Left lung (tissue), 10 donors: ENCODE results near the gene PARP8. TPM values are rescaled to one million over a fixed set of nuclear protein-coding genes. Genes with fewer than 3 reads are reported as not detected.

ENCODE experiments used
- ATAC-seq: fragments of 200-7000 bp; cut with Tn5 transposase; one replicate; pipeline ENCODE4 v1.9.1; 2020; ENCODE audit warnings: moderate library complexity
- DNase-seq, 4 donors: peaks; one replicate each; pipeline ENCODE4 v3.0.0-alpha.2; 2013 to 2020
- H3K27ac ChIP-seq, 2 donors: fragments of 200-600 bp; sonication (generic) in 1 of 2; one replicate each; pipeline versions ENCODE4 v1.5.0 to v1.8.0; 2020 to 2021
- H3K27me3 ChIP-seq, 2 donors: fragments of 200-600 bp; sonication (generic) in 1 of 2; one replicate each; pipeline versions ENCODE4 v1.5.0 to v1.8.0; 2020 to 2021
- H3K36me3 ChIP-seq, 2 donors: fragments of 200-600 bp; sonication (generic) in 1 of 2; one replicate each; pipeline versions ENCODE4 v1.5.0 to v1.8.0; 2020 to 2021
- H3K4me1 ChIP-seq, 2 donors: fragments of 200-600 bp; one replicate each; pipeline ENCODE4 v1.8.0; 2021
- H3K4me3 ChIP-seq, 2 donors: fragments of 200-600 bp; sonication (generic) in 1 of 2; one replicate each; pipeline versions ENCODE4 v1.5.0 to v1.8.0; 2020 to 2021; ENCODE audit warnings: mild to moderate bottlenecking in 1 of 2
- H3K9me3 ChIP-seq, 2 donors: fragments of 200-600 bp; sonication (generic) in 1 of 2; one replicate each; pipeline versions ENCODE4 v1.5.0 to v1.8.0; 2020 to 2021
- intact Hi-C, 2 donors: fragments of 100-400 bp; cut with DNase I; formaldehyde crosslinking; loops; one replicate each; pipeline versions ENCODE4 v1.11.2 to v1.14.2; 2022
- polyA plus RNA-seq, 6 donors: library from polyadenylated mRNA; unstranded; fragments of 120-200 nt; gene quantifications; one replicate each; pipeline ENCODE4 v1.2.1, GENCODE V29; 2013; ENCODE audit not compliant: insufficient read length in 6 of 6
- total RNA-seq, 2 donors: library from RNA; stranded (reverse); fragmentation: NEBNext Ultra II Directional; extraction: Animal tissue kit (Norgen Biotek cat#: 25700); gene quantifications; one replicate each; pipeline ENCODE4 v1.2.1, GENCODE V29; 2021
- TF ChIP-seq, protein P1 (sequence below), 2 donors: fragments of 200-600 bp; sonication (generic) in 1 of 2; IDR thresholded peaks; one replicate each; pipeline versions ENCODE4 v1.5.0 to v1.8.0; 2021; ENCODE audit warnings: antibody characterized with exemption in 2 of 2
- donor health status: DM: no; HTN: yes; CAD: no.
- donor health status: DM: no; HTN: no; CAD: no.

The PARP8 gene
- total and polyA plus RNA-seq, 8 donors: 19.1 to 41.3 (median 22.0) TPM

DNA sequence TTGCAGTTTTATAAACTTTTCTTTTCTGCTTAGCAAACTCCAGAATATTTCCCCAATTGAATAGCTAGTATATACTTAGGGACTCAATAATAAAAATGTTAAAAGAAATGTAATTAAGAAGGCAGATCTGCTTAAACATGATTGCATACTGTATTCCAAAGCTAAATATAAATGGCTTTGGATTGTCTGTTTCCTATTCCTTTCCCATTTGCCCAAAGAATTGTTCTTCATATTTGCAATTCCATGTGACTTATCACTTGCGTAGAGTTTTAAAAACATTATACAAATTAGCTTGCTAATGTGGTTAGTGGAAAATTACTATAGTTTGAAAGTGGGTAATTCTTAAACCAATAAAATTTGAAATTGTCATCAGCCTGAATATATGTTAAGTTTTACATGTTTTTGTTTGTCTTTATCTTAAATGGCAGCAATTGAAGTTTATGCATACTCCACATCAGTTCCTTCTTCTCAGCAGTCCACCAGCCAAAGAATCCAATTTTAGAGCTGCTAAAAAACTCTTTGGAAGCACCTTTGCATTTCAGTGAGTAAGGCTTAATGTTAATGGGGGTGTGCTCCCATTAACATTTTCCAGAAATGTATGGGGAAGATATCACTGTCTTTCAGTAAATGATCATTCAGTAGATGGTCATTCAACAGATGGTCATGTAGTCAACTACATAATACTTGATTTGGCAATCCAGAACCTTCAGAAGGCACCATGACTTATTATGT, 161.2 kb downstream of the PARP8 start:
- no peak for DNase-seq
- Histone ChIP-seq H3K4me3 (no peak overlapping the region), H3K27me3 (no peaks in the 10 kb centered on the region), H3K36me3 (peaks cover 0 to 89% of the 10 kb centered on the region in 2 donors), H3K9me3 (no peaks in the 10 kb centered on the region), H3K27ac (no peak overlapping the region), H3K4me1 (no peaks in the 10 kb centered on the region)
- no peak for ATAC-seq
- TF ChIP-seq, protein P1, sequence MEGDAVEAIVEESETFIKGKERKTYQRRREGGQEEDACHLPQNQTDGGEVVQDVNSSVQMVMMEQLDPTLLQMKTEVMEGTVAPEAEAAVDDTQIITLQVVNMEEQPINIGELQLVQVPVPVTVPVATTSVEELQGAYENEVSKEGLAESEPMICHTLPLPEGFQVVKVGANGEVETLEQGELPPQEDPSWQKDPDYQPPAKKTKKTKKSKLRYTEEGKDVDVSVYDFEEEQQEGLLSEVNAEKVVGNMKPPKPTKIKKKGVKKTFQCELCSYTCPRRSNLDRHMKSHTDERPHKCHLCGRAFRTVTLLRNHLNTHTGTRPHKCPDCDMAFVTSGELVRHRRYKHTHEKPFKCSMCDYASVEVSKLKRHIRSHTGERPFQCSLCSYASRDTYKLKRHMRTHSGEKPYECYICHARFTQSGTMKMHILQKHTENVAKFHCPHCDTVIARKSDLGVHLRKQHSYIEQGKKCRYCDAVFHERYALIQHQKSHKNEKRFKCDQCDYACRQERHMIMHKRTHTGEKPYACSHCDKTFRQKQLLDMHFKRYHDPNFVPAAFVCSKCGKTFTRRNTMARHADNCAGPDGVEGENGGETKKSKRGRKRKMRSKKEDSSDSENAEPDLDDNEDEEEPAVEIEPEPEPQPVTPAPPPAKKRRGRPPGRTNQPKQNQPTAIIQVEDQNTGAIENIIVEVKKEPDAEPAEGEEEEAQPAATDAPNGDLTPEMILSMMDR (IDR thresholded peaks at IDR 0.05): no peak
- intact Hi-C loops: no loop called here

DNA sequence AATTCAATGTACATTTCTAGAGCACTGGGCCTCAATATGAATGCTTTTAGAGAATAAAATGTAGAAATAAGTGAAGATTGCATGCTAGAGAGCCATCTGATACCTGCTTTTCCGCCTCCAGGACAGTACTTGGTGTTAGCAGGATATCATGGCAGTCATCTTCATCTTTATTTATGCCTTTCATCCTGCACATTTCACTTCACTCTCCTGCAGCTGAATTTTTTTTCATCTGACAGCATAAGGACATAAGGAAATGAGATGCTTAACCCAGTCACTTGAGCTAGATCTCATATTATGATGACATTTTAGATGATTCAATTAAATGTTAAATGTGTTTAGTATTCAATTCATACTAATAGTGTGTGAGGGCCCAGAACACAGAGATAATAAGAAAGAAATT, 162.6 kb downstream of the PARP8 start:
- no peak for ATAC-seq
- TF ChIP-seq, protein P1 (IDR thresholded peaks at IDR 0.05): no peak
- Histone ChIP-seq H3K4me3 (no peak overlapping the region), H3K9me3 (no peaks in the 10 kb centered on the region), H3K36me3 (peaks cover 0 to 87% of the 10 kb centered on the region in 2 donors), H3K4me1 (no peaks in the 10 kb centered on the region), H3K27ac (no peak overlapping the region), H3K27me3 (no peaks in the 10 kb centered on the region)
- intact Hi-C loops: no loop called here
- DNase-seq: no peak

DNA sequence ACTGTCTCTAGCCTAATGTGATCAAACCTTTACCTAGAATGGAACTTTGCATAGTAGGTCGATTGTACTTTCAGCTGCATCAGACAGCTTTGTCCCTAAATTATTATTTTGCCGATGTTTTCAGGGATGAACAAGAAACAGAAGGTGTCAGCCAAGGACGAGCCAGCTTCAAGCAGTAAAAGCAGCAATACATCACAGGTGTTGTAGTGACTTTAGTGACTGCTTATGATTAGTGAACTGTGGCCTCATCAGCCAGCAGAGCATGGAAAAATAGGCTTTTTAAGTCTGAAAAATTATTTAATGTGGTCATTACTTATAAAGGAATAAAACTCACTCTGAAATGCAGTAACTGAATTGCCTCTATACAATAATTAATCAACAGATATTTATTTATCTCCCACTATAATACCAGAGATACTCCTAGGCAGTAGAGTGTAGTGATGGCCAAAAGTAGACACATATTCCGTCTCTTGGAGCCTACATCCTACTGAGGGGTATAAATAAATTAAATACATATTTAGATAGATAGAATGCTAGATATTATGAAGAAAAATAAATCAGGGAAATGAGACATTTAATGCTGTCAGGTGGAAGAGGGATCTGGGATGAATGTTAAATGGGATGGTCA, 166.3 kb downstream of the PARP8 start:
- intact Hi-C loops: no loop called here
- peaks cover 0 to 91% of the 10 kb centered on the region in 2 donors for H3K36me3 ChIP-seq

DNA sequence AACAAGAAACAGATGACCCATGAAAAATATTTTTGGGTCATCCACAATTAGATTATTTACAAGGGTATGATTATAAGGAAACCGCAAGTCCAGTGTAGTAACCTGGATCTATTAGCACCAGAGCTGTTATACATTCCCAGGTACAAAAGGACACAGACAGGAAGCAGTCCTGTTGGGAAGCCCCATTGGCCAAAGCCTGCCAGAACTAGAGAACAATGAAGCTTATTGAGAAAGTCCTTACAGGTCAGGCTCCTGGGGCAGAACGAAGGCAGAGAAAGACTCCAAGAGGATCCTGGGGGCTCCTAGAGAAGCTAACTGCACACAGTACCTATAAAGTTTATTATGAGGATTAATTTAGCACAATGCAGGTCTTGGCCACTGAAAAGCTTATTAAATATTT, 169.9 kb downstream of the PARP8 start:
- no peaks in the 10 kb centered on the region for H3K27me3 ChIP-seq
- no peaks in the 10 kb centered on the region for H3K4me1 ChIP-seq
- no peaks in the 10 kb centered on the region for H3K9me3 ChIP-seq
- intact Hi-C loops: no loop called here
- TF ChIP-seq, protein P1 (IDR thresholded peaks at IDR 0.05): no peak
- H3K27ac ChIP-seq: no peak overlapping the region
- no peak overlapping the region for H3K4me3 ChIP-seq
- ATAC-seq (no peak), DNase-seq (no peak)
- peaks cover 0 to 75% of the 10 kb centered on the region in 2 donors for H3K36me3 ChIP-seq

More for the DNA sequence above, 166.3 kb downstream of the PARP8 start:
- ATAC-seq (no peak), DNase-seq (no peak)
- H3K4me3 ChIP-seq: no peak overlapping the region
- H3K4me1 ChIP-seq: no peaks in the 10 kb centered on the region
- H3K9me3 ChIP-seq: no peaks in the 10 kb centered on the region
- no peak overlapping the region for H3K27ac ChIP-seq
- H3K27me3 ChIP-seq: no peaks in the 10 kb centered on the region
- TF ChIP-seq, protein P1 (IDR thresholded peaks at IDR 0.05): no peak

DNA sequence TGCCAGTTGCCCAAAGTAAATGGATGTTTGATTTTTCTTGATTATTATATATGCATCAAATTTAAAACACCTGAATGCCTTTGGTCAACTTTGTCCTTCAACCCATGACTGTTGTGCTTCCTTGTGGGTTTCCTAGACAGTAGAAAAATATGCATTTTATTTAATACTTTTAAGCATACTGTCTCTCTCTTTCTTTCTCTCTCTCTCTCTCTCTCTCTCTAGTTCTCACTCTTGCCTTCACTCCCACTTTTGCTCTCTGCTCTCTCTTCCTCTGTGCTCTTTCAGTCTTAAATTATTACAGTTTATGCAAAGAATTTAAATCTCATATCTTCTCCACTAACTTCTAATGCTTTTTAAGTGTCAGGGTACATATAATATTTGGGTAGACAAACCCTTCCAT, 173.0 kb downstream of the PARP8 start:
- ATAC-seq (no peak), DNase-seq (no peak)
- Histone ChIP-seq H3K36me3 (peaks cover 0 to 77% of the 10 kb centered on the region in 2 donors), H3K27ac (no peak overlapping the region), H3K4me1 (no peaks in the 10 kb centered on the region), H3K9me3 (no peaks in the 10 kb centered on the region), H3K4me3 (no peak overlapping the region), H3K27me3 (no peaks in the 10 kb centered on the region)
- TF ChIP-seq, protein P1 (IDR thresholded peaks at IDR 0.05): no peak
- intact Hi-C loops: no loop called here
